ENCODE measurements around the gene TANK. TPM values are rescaled to one million over a fixed set of nuclear protein-coding genes. Genes with fewer than 3 reads are reported as not detected.

Gene TANK
- polyA plus RNA-seq, 1 donor from 2014 or later: 58.1 TPM

DNA sequence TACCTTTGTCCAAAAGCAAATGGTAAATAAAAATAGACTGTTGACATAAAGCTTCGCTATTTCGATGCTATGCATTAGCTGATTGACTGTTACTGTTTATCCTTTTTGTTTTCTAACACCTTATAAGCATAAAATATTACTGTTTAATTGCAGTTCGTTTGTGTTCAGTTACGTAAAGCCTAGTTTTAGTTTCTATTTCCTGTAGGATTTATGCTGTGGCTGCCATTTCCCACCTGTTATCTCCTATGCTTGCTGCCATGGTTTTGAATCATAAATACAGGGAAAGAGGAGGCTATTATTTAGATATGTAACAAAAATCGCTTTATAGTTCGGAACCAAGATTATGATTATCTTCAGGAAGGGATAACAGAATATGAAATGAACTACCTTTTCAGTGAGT is 3.9 kb downstream of the TANK start:
- H3F3A ChIP-seq (ENCODE audit: insufficient read depth, low read length, poor library complexity, severe bottlenecking): no peaks in the 10 kb centered on the region
- TF ChIP-seq EZH2 (IDR thresholded peaks at IDR 0.05; ENCODE audit: borderline replicate concordance, insufficient read depth, low read length, poor library complexity, severe bottlenecking) (no peak), SMC3 (conservative IDR thresholded peaks at IDR 0.05; ENCODE audit: poor library complexity) (no peak), POLR2AphosphoS5 (IDR thresholded peaks at IDR 0.05) (no peak), MXI1 (conservative IDR thresholded peaks at IDR 0.05; ENCODE audit: poor library complexity, severe bottlenecking) (no peak)
- TF ChIP-seq, protein P1, sequence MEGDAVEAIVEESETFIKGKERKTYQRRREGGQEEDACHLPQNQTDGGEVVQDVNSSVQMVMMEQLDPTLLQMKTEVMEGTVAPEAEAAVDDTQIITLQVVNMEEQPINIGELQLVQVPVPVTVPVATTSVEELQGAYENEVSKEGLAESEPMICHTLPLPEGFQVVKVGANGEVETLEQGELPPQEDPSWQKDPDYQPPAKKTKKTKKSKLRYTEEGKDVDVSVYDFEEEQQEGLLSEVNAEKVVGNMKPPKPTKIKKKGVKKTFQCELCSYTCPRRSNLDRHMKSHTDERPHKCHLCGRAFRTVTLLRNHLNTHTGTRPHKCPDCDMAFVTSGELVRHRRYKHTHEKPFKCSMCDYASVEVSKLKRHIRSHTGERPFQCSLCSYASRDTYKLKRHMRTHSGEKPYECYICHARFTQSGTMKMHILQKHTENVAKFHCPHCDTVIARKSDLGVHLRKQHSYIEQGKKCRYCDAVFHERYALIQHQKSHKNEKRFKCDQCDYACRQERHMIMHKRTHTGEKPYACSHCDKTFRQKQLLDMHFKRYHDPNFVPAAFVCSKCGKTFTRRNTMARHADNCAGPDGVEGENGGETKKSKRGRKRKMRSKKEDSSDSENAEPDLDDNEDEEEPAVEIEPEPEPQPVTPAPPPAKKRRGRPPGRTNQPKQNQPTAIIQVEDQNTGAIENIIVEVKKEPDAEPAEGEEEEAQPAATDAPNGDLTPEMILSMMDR (IDR thresholded peaks at IDR 0.05; ENCODE audit: poor library complexity, severe bottlenecking): no peak
- no peaks in the 10 kb centered on the region for H4K20me1 ChIP-seq (ENCODE audit: insufficient read depth)
- no peak overlapping the region for H3K9ac ChIP-seq (ENCODE audit: low read length)
- no peaks in the 10 kb centered on the region for H3K9me3 ChIP-seq (ENCODE audit: low read length)
- H3K36me3 ChIP-seq (ENCODE audit: insufficient read depth, low read length): no peaks in the 10 kb centered on the region
- no peak overlapping the region for H2AFZ ChIP-seq (ENCODE audit: low read depth, low read length)
- H3K27me3 ChIP-seq (ENCODE audit: insufficient read depth, low read depth, low read length): no peaks in the 10 kb centered on the region
- H3K79me2 ChIP-seq (replicated peaks; ENCODE audit: insufficient read depth, low read length): peaks cover 21% of the 10 kb centered on the region
- H3K4me3 ChIP-seq (ENCODE audit: low read length): no peak overlapping the region
- H3K9me2 ChIP-seq (ENCODE audit: insufficient read depth, low read length): no peaks in the 10 kb centered on the region
- no peak overlapping the region for H3K4me2 ChIP-seq (ENCODE audit: low read length)
- no peak overlapping the region for H3K27ac ChIP-seq (ENCODE audit: low read length)

DNA sequence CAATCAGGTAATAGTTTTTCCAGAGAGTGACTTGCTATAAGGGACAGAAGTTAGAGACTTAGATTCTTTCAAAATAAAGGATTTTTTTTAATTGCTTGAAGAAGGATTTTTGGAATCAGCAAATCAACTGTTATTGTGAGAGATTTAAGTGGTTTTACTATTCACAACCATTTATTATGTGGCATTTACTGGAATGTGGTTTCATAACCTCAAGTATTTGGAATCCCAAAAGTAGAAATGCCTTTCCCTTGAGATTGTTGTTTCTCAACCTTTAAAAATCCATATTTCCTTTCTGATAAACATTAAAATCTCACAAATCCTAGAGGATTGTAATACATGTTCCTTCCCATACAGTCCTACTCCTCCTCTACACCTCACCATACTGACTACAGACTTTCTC is 5.0 kb downstream of the TANK start:
- Histone ChIP-seq H3K27ac (ENCODE audit: low read length) (no peak overlapping the region), H4K20me1 (ENCODE audit: insufficient read depth) (no peaks in the 10 kb centered on the region), H3K9ac (ENCODE audit: low read length) (no peak overlapping the region), H2AFZ (ENCODE audit: low read depth, low read length) (no peak overlapping the region), H3F3A (ENCODE audit: insufficient read depth, low read length, poor library complexity, severe bottlenecking) (no peaks in the 10 kb centered on the region), H3K79me2 (replicated peaks; ENCODE audit: insufficient read depth, low read length) (peaks cover 21% of the 10 kb centered on the region), H3K27me3 (ENCODE audit: insufficient read depth, low read depth, low read length) (no peaks in the 10 kb centered on the region), H3K4me3 (ENCODE audit: low read length) (no peak overlapping the region), H3K9me3 (ENCODE audit: low read length) (no peaks in the 10 kb centered on the region), H3K36me3 (ENCODE audit: insufficient read depth, low read length) (no peaks in the 10 kb centered on the region), H3K4me2 (ENCODE audit: low read length) (no peak overlapping the region), H3K9me2 (ENCODE audit: insufficient read depth, low read length) (no peaks in the 10 kb centered on the region)
- TF ChIP-seq POLR2AphosphoS5 (IDR thresholded peaks at IDR 0.05): no peak
- TF ChIP-seq, protein P1 (IDR thresholded peaks at IDR 0.05; ENCODE audit: poor library complexity, severe bottlenecking): no peak
- no peak for TF ChIP-seq RAD21 (conservative IDR thresholded peaks at IDR 0.05)
- no peak for TF ChIP-seq EZH2 (IDR thresholded peaks at IDR 0.05; ENCODE audit: borderline replicate concordance, insufficient read depth, low read length, poor library complexity, severe bottlenecking)
- TF ChIP-seq EP300 (conservative IDR thresholded peaks at IDR 0.05; ENCODE audit: poor library complexity, severe bottlenecking): no peak
- no peak for TF ChIP-seq MXI1 (conservative IDR thresholded peaks at IDR 0.05; ENCODE audit: poor library complexity, severe bottlenecking)

DNA sequence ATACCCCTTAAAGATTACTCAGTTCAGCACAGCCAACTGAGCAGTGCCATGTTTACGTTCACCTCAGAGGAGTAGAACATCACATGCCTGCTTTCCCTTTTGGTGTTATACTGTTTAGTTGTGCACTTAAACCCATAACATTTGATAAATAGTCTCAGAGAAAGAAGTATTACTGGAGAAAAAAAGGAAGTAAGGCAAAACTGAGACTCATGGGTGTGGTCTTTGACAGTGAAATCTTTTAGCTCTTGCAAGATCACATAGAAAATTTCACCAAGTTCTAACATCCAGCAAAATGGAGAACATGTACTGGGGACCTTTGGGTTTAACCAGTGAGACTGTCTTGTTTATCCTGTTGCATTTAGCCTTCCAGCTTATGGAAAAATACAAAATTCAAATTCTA is 5.6 kb downstream of the TANK start:
- Histone ChIP-seq H3K9me2 (ENCODE audit: insufficient read depth, low read length) (no peaks in the 10 kb centered on the region), H3K9me3 (ENCODE audit: low read length) (no peaks in the 10 kb centered on the region), H3K4me3 (ENCODE audit: low read length) (no peak overlapping the region), H3K4me2 (ENCODE audit: low read length) (no peak overlapping the region), H3K27me3 (ENCODE audit: insufficient read depth, low read depth, low read length) (no peaks in the 10 kb centered on the region), H2AFZ (ENCODE audit: low read depth, low read length) (no peak overlapping the region), H3K27ac (ENCODE audit: low read length) (no peak overlapping the region), H3F3A (ENCODE audit: insufficient read depth, low read length, poor library complexity, severe bottlenecking) (no peaks in the 10 kb centered on the region), H3K36me3 (ENCODE audit: insufficient read depth, low read length) (no peaks in the 10 kb centered on the region), H3K9ac (ENCODE audit: low read length) (no peak overlapping the region), H4K20me1 (ENCODE audit: insufficient read depth) (no peaks in the 10 kb centered on the region), H3K79me2 (replicated peaks; ENCODE audit: insufficient read depth, low read length) (peaks cover 20% of the 10 kb centered on the region)
- TF ChIP-seq SMC3 (conservative IDR thresholded peaks at IDR 0.05; ENCODE audit: poor library complexity) (no peak), RAD21 (conservative IDR thresholded peaks at IDR 0.05) (no peak), POLR2AphosphoS5 (IDR thresholded peaks at IDR 0.05) (no peak), TAF1 (IDR thresholded peaks at IDR 0.05; ENCODE audit: low read depth) (no peak), EZH2 (IDR thresholded peaks at IDR 0.05; ENCODE audit: borderline replicate concordance, insufficient read depth, low read length, poor library complexity, severe bottlenecking) (no peak), EP300 (conservative IDR thresholded peaks at IDR 0.05; ENCODE audit: poor library complexity, severe bottlenecking) (no peak)
- TF ChIP-seq, protein P1 (IDR thresholded peaks at IDR 0.05; ENCODE audit: poor library complexity, severe bottlenecking): no peak
- TF ChIP-seq, protein P2, sequence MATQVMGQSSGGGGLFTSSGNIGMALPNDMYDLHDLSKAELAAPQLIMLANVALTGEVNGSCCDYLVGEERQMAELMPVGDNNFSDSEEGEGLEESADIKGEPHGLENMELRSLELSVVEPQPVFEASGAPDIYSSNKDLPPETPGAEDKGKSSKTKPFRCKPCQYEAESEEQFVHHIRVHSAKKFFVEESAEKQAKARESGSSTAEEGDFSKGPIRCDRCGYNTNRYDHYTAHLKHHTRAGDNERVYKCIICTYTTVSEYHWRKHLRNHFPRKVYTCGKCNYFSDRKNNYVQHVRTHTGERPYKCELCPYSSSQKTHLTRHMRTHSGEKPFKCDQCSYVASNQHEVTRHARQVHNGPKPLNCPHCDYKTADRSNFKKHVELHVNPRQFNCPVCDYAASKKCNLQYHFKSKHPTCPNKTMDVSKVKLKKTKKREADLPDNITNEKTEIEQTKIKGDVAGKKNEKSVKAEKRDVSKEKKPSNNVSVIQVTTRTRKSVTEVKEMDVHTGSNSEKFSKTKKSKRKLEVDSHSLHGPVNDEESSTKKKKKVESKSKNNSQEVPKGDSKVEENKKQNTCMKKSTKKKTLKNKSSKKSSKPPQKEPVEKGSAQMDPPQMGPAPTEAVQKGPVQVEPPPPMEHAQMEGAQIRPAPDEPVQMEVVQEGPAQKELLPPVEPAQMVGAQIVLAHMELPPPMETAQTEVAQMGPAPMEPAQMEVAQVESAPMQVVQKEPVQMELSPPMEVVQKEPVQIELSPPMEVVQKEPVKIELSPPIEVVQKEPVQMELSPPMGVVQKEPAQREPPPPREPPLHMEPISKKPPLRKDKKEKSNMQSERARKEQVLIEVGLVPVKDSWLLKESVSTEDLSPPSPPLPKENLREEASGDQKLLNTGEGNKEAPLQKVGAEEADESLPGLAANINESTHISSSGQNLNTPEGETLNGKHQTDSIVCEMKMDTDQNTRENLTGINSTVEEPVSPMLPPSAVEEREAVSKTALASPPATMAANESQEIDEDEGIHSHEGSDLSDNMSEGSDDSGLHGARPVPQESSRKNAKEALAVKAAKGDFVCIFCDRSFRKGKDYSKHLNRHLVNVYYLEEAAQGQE (IDR thresholded peaks at IDR 0.05; ENCODE audit: borderline replicate concordance): no peak
